ENCODE measurements around the gene ARHGAP24. TPM values are rescaled to one million over a fixed set of nuclear protein-coding genes. Genes with fewer than 3 reads are reported as not detected.

ARHGAP24 gene
- total and polyA plus RNA-seq, 8 donors, result 10.5 to 34.7 (median 17.1) TPM

GRCh38 chr4:85966373-85966772 lies 491.4 kb downstream of the ARHGAP24 start:
- ATAC-seq, result no peak
- intact Hi-C loops (cut with DNase I), result no loop called here
- no peak for TF ChIP-seq CTCF (IDR thresholded peaks at IDR 0.05)
- no peak overlapping the region for H3K4me3 ChIP-seq
- H3K27me3 ChIP-seq, result no peaks in the 10 kb centered on the region
- no peak for FAIRE-seq
- WGBS, 2 donors, result 42 to 55% methylated on average over 2 of the region's 2 CpGs
- H3K4me1 ChIP-seq, result peaks cover 0 to 6% (median 0%) of the 10 kb centered on the region in 3 donors
- no peak for DNase-seq
- no peaks in the 10 kb centered on the region for H3K9me3 ChIP-seq
- H3K36me3 ChIP-seq, result no peaks in the 10 kb centered on the region
- no peak overlapping the region for H3K27ac ChIP-seq

GRCh38 chr4:85967872-85968271 lies 492.9 kb downstream of the ARHGAP24 start:
- Histone ChIP-seq H3K4me3 (no peak overlapping the region), H3K27me3 (no peaks in the 10 kb centered on the region), H3K9me3 (no peaks in the 10 kb centered on the region), H3K4me1 (peaks cover 0 to 1% (median 0%) of the 10 kb centered on the region in 3 donors), H3K36me3 (no peaks in the 10 kb centered on the region), H3K27ac (peak overlapping the region in 1 of 4 donors; percentile 20)
- TF ChIP-seq CTCF (IDR thresholded peaks at IDR 0.05), result no peak
- DNase-seq, result no peak
- peak in 2 of 4 donors; percentile 5 to 26 for ATAC-seq
- 65 to 79% methylated on average over 2 of the region's 2 CpGs for WGBS, 2 donors
- intact Hi-C loops (cut with DNase I), result no loop called here
- FAIRE-seq, result no peak

GRCh38 chr4:85968945-85969819 lies 494.2 kb downstream of the ARHGAP24 start:
- no peak for DNase-seq
- Histone ChIP-seq H3K36me3 (no peaks in the 10 kb centered on the region), H3K4me3 (no peak overlapping the region), H3K4me1 (no peaks in the 10 kb centered on the region), H3K9me3 (no peaks in the 10 kb centered on the region), H3K27ac (no peak overlapping the region), H3K27me3 (no peaks in the 10 kb centered on the region)
- 34 to 37% methylated on average over 3 of the region's 3 CpGs for WGBS, 2 donors
- intact Hi-C loops (cut with DNase I), result no loop called here
- peak; percentile 58 to 86 (median 83) for ATAC-seq
- peak; percentile 97 for FAIRE-seq
- peak in 3 of 4 donors; percentile 21 to 39 (median 37) for TF ChIP-seq CTCF (IDR thresholded peaks at IDR 0.05)

- 76 to 77% methylated on average over 2 of the region's 2 CpGs for WGBS, 2 donors
- no peak for FAIRE-seq
- H3K27me3 ChIP-seq, result no peaks in the 10 kb centered on the region
- intact Hi-C loops (cut with DNase I), result no loop called here
- no peak for ATAC-seq
- no peak for TF ChIP-seq CTCF (IDR thresholded peaks at IDR 0.05)
- no peaks in the 10 kb centered on the region for H3K9me3 ChIP-seq
- no peak for DNase-seq
- no peaks in the 10 kb centered on the region for H3K4me1 ChIP-seq
- no peak overlapping the region for H3K27ac ChIP-seq
- no peak overlapping the region for H3K4me3 ChIP-seq
- H3K36me3 ChIP-seq, result peaks cover 0 to 5% (median 0%) of the 10 kb centered on the region in 3 donors
These were observed 495.6 kb downstream of the ARHGAP24 start for GRCh38 chr4:85970535-85970934.

GRCh38 chr4:85979276-85979675 lies 504.3 kb downstream of the ARHGAP24 start:
- no peak for ATAC-seq
- TF ChIP-seq CTCF (IDR thresholded peaks at IDR 0.05), result no peak
- WGBS, 2 donors, result 77 to 83% methylated on average over 3 of the region's 3 CpGs
- Histone ChIP-seq H3K36me3 (peaks cover 0 to 14% (median 0%) of the 10 kb centered on the region in 3 donors), H3K9me3 (no peaks in the 10 kb centered on the region), H3K4me1 (no peaks in the 10 kb centered on the region), H3K27me3 (no peaks in the 10 kb centered on the region), H3K4me3 (no peak overlapping the region), H3K27ac (no peak overlapping the region)
- DNase-seq, result no peak
- intact Hi-C loops (cut with DNase I), result no loop called here
- no peak for FAIRE-seq
